Right forelimb (tissue), 1 donor: ENCODE data around the gene CDIPT.

Source experiments
- DNase-seq: peaks from one replicate; pipeline ENCODE4 v3.0.0-alpha.2; 2018

The CDIPT gene

GRCh38 chr16:29809031-29809747, 53.8 kb downstream of the CDIPT start:
- no peak for DNase-seq
